Fibroblast of skin of scalp (primary cell): ENCODE measurements around the gene TFB1M.
A peak's percentile ranks its signal among the peaks of the same experiment; 100 is the strongest.

Experiments used
- DNase-seq: peaks from one replicate; pipeline ENCODE4 v3.0.0-alpha.2; 2013

TFB1M gene

DNA sequence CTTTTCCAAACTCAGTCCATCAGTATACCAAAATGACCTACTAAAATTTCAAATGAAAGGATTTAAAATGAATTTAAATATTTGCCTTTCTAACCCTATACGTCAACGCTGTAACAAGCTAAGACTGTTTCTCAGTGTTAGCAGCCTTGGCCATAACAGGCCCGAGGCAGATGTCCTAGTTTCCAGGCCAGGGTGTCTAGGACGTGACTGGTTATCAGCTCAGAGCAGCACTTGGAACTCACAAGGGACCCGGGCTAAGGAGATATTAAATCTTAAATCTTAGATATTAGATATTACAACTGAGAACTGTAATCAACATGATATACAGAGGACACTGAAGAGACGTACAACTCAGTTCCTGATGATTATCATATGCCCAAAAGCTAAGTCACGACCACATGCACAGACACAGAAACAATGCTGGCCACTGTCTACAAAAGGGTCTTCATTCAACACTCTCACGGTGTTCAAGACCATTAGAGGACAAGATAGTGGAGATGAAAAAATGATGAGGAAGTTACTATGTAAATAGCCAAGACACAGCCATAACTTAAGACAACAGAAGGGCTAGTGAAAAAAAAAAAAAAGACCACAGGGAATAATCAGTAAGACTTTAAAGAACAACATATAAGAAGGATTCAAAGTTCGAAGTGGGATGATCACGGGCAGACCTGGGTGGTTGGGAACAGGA lies 50.8 kb downstream of the TFB1M start, which contains the start of gene CLDN20:
TSS of gene CLDN20 (plus strand) at position 641 of the 691 bp plus-strand sequence. CDS start 11,707 bp downstream, outside the sequence.
- no peak for DNase-seq

DNA sequence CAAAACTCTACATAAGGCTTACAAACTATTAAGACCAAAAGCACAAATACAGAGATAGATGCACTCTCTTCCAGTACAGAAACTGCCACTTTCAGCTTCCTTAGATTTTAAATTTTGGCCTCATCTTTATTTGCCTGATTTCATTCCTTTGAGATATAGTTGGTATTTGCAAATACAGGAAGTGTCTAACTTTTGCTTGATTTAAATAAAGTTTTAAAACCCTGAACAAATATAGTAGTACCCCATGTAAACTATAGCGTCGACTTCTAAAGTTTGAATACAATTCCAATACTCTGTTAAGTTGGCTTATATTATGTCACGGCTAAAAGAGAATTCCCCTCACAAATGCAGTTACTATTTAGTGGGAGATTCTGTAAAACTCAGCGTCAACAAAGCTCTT lies 51.6 kb downstream of the TFB1M start:
- no peak for DNase-seq

DNA sequence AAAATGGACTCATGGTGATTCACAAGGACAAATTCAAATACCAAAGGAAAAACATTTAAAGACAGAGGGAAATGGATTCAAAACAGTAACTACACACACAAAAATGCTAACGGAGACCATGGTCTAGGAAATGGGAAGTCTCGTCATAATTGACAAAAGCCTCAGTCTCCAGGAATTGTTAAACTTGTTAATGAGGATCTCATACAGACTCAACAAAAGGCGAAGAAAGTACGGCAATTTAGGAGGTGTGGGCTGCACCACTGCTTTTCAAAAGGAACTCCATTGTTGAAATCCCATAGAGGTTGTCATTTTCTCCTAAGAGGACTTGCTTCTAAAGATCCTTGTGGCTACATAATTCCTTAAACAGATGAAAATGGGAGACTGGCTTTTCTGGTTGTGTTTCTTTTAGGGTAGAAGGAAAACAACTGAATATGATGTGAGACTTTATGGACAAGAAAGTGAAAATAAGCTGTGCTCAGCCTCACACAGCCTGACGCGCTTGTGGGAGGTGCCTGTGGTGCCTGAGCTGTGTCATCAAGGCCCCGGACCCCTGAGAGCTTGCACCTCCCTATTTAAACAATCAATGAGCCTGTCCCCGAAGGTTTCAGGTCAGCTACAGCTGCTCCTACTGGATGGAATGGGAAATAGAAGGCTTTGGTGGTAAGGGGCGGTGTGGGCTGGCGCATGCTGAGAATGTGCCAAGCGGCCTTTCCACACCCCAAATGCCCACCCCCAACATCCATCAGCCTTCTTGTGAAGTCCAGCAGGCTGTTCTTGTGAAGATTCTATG lies 53.0 kb downstream of the TFB1M start:
- DNase-seq = no peak

DNA sequence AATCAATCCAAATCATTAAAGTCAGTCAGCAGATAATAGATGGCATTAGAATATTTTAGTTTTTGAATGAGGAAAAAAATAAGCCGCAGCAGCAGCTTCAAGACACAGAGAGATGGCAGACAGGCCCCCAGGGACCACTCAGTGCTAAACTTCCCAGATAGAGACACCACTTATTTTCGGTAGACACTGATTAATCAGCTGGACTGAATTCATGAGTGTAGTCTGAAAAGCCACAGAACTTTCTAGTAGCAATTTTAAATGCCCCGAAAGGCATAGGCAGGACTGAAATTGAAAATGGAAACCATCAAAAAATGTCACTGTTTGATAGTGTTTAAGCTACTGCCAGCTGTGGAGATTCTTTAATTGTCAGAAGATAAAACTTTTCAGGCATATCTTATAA lies 53.6 kb downstream of the TFB1M start:
- DNase-seq = no peak

- no peak for DNase-seq
Measured at GRCh38 chr6:155259897-155260296, 54.4 kb downstream of the TFB1M start.

DNA sequence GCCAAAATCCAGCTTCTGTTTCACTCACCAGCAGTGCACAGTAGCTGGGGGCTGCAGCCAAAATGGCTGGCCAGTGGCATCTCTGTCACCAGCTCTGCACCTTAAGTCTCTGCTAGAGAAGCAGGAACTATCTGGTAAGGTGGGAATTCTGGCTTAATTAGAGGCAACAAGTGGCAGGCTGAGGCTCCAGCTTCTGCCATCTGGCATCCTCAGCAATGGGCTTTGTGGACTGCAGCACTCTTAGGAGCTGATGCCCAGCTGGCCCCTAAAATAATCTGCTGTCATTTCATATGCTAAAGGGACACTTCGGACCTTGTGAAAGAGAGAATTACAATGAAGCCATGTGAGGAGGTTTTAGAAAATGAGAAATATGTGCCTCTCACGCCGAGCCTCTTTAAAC lies 55.1 kb downstream of the TFB1M start:
- DNase-seq = no peak

DNA sequence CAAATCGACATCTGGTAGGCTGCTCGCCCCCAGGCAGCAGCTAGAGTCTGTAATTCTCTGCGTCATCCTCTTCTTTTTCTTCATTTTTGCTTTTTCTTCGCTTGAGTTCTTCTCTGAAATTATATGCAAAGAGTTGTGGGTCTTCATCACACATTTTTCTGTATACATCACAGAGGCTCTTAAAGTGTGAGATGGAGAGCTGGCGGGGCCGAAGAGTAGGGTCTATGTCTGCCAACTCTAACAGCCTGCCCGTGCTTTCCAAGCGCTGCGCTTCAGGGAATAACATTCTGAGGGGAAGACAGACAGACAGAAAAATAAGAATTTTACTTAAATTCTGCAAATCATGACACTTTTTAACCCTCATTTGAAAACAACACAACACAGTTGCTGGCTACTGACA lies 56.5 kb downstream of the TFB1M start:
- DNase-seq = no peak

DNA sequence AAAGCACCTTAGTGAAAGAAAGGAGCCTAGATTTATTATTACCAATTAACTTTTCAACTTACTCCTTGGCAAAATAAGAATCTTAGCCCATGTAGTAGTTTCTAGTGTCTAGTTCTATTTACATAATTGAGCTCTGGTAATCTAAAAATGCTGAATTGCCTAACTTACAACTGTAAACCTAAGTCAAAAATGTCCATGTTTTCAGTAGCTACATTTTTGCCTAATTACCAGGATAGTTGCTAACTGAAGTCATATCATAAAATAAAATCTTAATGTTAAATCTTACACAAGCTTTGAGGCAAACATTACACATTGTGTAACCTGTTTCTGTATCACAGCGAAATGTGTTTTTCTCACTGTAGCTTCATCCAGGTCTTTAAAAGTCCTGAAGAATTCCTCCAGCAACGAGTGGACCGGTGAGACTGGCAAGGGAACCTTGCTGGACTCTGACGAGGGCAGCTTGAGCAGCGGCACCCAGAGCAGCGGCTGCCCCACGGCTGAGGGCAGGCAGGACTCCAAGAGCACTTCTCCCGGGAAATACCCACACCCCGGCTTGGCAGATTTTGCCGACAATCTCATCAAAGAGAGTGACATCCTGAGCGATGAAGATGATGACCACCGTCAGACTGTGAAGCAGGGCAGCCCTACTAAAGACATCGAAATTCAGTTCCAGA lies 58.0 kb downstream of the TFB1M start:
- DNase-seq = no peak

- DNase-seq = no peak
Measured at GRCh38 chr6:155254139-155254538, 60.1 kb downstream of the TFB1M start.

GRCh38 chr6:155253337-155253736 lies 60.9 kb downstream of the TFB1M start:
- no peak for DNase-seq

DNA sequence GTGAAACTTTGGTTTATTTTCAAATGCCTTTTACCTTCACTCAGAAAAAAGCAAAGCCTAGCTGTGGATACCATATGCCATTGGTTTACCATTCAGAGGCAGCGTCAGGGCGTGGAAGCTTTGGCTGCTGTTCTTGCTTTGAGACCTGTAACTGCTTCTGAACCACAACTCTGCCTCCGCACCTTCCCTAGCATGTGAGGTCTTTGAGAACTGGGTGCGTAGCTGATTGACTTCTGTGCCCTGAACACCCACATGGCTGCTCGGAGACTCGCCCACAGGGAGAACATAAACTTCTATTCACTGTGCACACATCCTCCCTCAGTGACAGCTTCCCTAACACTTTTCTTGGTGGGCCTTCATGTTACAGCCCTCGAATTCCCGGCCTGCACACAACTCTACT lies 61.7 kb downstream of the TFB1M start:
- DNase-seq = no peak

DNA sequence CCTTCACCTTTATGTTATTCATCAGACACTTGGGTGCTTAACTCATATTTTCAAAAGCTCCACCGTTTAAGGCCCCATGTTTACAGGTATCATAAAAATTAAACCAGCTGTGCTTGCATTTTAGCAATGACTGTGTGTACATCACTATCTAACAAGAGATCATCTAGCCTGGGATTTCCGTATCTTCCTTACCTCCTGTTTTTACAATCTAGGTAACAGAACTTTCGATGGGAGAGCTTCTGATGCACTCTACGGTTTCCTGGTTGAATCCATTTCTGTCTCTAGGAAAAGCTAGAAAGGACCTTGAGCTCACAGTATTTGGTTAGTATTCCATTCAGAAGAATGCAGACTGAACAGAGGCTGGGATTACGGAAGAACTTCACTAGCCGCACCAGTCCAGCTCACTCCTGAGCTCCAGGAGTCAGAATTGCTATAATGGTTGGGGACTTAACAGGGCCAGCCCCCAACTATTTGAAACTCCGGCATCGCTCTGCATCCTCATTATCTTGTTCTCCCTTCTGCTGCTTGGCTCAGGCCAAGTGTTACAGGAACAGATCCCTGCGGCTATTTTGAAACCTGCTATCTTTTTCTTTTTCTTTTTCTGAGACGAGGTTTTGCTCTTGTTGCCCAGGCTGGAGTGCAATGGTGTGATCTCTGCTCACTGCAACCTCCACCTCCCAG lies 63.4 kb downstream of the TFB1M start:
- no peak for DNase-seq

DNA sequence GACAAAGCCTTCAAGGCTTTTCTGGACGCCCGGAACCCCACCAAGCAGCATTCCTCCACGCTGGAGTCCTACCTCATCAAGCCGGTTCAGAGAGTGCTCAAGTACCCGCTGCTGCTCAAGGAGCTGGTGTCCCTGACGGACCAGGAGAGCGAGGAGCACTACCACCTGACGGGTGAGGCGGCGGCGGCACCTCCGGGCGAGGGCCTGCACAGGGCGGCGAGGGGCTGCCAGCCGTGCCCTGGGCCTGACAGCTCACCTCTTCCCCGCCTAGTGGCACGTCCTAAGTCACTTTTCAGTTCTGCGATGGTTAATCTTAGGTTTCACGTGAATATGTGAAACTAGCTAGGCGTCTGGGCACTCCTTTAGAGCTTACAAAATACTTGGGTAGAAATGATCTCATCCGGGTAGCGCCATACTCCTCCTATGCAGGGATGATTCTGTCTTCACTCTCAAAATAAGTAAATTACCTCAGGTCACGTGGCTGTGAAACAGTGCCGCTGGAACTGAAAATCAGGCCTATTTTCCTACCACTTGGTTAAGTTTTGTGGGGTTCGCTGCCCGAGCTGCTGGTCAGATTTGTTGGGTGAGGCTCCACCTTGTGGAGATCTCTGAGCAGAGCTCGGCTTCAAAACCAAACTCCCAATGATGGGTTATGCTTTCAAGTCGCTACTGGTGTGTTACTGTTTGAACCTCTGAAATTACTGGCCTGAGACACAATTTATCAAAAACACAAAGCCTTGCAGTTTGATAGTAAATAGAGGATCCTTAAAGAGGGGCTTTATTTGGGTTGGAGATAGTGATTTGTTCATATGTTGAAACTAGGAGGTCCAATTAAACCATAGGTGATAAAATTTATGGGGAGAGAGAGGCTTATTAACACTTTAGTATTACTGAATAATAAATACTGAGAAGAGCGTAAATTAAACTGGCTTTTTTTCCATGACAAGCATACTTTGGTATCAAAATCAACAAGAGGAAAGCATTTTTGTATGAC lies 66.0 kb downstream of the TFB1M start:
- DNase-seq = peak; percentile 81

- DNase-seq = peak; percentile 94
Measured at GRCh38 chr6:155247618-155248007, 66.7 kb downstream of the TFB1M start.

DNA sequence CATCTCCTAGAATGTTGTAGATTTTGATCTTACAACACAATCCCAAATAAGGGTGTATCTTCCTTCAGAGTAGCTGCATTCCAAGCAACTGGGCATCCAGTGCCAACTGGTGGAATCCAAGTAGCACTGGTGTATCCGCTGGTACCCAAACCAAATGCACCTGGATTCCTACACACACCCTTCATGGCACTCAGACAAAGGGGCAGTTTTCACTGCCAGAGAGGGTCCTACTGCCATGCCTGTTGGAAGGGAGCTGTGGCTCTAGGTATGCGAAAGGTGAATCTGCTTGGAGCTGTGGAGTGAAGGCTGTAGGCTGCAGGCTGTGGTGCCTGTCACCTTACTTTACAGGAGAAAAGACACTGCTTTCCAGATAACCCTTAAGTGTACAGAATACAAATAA lies 67.5 kb downstream of the TFB1M start:
- no peak for DNase-seq

GRCh38 chr6:155245831-155246230 lies 68.5 kb downstream of the TFB1M start:
- peak; percentile 85 for DNase-seq

DNA sequence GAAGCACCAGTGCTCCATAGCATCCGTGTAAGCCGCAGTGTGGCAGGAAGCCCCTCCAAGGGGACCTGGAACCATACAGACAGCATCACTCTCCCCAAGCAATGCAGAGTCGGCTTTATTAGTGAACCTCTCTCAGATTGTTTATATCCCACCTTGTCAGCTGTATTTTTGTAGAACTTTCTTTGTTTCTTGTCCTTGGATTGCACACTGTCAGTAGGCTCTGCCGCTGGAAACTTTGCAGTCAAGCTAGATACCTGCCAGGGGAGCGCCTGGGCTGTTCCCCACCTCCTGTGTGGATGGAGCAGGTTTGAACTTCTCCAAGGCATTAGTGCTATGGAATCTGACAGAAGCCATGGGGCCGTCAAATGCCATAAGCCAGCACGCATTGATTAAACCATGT lies 69.1 kb downstream of the TFB1M start:
- no peak for DNase-seq

GRCh38 chr6:155244434-155244833 lies 69.8 kb downstream of the TFB1M start:
- no peak for DNase-seq

GRCh38 chr6:155241966-155242365 lies 72.3 kb downstream of the TFB1M start:
- DNase-seq = no peak

GRCh38 chr6:155240905-155241600 lies 73.2 kb downstream of the TFB1M start:
- no peak for DNase-seq

DNA sequence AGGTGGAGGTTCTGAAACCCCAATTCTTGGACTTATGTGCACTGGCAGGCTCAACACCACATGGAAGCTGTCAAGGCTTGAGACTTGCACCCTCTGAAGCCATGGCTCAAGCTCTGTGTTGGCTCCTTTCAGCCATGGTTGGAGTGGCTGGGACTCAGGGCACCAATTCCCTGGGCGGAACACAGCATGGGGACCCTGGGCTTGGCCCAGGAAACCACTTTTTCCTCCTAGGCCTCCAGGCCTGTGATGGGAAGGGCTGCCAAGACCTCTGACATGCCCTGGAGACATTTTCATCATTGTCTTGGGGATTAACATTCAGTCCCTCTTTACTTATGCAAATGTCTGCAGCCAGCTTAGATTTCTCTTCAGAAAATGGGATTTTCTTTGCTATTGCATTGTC lies 76.7 kb downstream of the TFB1M start:
- DNase-seq = no peak
